DMS53 treated with DMSO at 0.1 percent for 48 hours (cell line): ENCODE data around the gene MIS18A.
"Not testable (repeated sequence)": the region's sequence is repeated elsewhere in the genome, so short reads cannot be mapped to it uniquely, and the experiment has no call there.

Experiments
- DNase-seq: peaks from one replicate; lab custom pipeline; 2025; ENCODE audit not compliant: unreplicated experiment; lab: John Stamatoyannopoulos, UW

Gene MIS18A

GRCh38 chr21:32278518-32279376 is at the start of gene MIS18A:
MIS18A (minus strand) TSS chr21:32279049; CDS start chr21:32279014, 35 bp downstream.
- DNase-seq = peak; percentile 84

GRCh38 chr21:32328595-32328994 is 49.7 kb upstream of the MIS18A start:
- DNase-seq = no peak

- DNase-seq = no peak
These were observed 46.9 kb upstream of the MIS18A start for GRCh38 chr21:32325706-32326105.

GRCh38 chr21:32322676-32323075 is 43.8 kb upstream of the MIS18A start:
- DNase-seq = no peak

- no peak for DNase-seq
These were observed 43.3 kb upstream of the MIS18A start for GRCh38 chr21:32322103-32322502.

GRCh38 chr21:32321480-32321879 is 42.6 kb upstream of the MIS18A start:
- DNase-seq = no peak

- no peak for DNase-seq
These were observed 41.9 kb upstream of the MIS18A start for GRCh38 chr21:32320726-32321125.

- DNase-seq = no peak
These were observed 41.2 kb upstream of the MIS18A start for GRCh38 chr21:32320059-32320458.

GRCh38 chr21:32319012-32319411 is 40.2 kb upstream of the MIS18A start:
- no peak for DNase-seq

- no peak for DNase-seq
These were observed 38.9 kb upstream of the MIS18A start for GRCh38 chr21:32317726-32318125.

GRCh38 chr21:32316361-32317215 is 37.7 kb upstream of the MIS18A start:
- DNase-seq = no peak

- no peak for DNase-seq
These were observed 36.8 kb upstream of the MIS18A start for GRCh38 chr21:32315511-32316281.

GRCh38 chr21:32314806-32315205 is 36.0 kb upstream of the MIS18A start:
- DNase-seq = no peak

GRCh38 chr21:32312976-32313375 is 34.1 kb upstream of the MIS18A start:
- DNase-seq = no peak

GRCh38 chr21:32312326-32312725 is 33.5 kb upstream of the MIS18A start:
- no peak for DNase-seq

GRCh38 chr21:32311621-32312020 is 32.8 kb upstream of the MIS18A start:
- DNase-seq = no peak

- DNase-seq = not testable (repeated sequence)
These were observed 32.1 kb upstream of the MIS18A start for GRCh38 chr21:32310976-32311375.

- no peak for DNase-seq
These were observed 31.1 kb upstream of the MIS18A start for GRCh38 chr21:32309906-32310460.

- no peak for DNase-seq
These were observed 29.8 kb upstream of the MIS18A start for GRCh38 chr21:32308696-32309095.

- no peak for DNase-seq
These were observed 28.9 kb upstream of the MIS18A start for GRCh38 chr21:32307706-32308105.
